ENCODE results near the gene CX3CL1. TPM values are rescaled to one million over a fixed set of nuclear protein-coding genes. Genes with fewer than 3 reads are reported as not detected.

The CX3CL1 gene
- total RNA-seq, 1 experiment from 2014 or later = not detected

- intact Hi-C loops (cut with micrococcal nuclease) = no loop called here
- ChIA-PET POLR2A (ENCODE audit: unreplicated experiment) (no interaction called here), CTCF (no interaction called here)
- ATAC-seq = no peak
- Histone ChIP-seq H3K36me3 (ENCODE audit: low read depth, low read length) (no peaks in the 10 kb centered on the region), H3K9me2 (replicated peaks; ENCODE audit: low read length) (no peaks in the 10 kb centered on the region), H2AFZ (ENCODE audit: low read length) (no peak overlapping the region), H3K79me2 (ENCODE audit: low read length) (no peaks in the 10 kb centered on the region), H3K4me2 (ENCODE audit: low read length) (no peak overlapping the region), H3K4me3 (ENCODE audit: low read length) (no peak overlapping the region), H3K9ac (ENCODE audit: low read length) (no peak overlapping the region), H3K27ac (ENCODE audit: low read length) (no peak overlapping the region), H3K9me3 (ENCODE audit: low read length) (no peaks in the 10 kb centered on the region), H3F3A (ENCODE audit: low read length, unreplicated experiment) (no peaks in the 10 kb centered on the region), H3K27me3 (ENCODE audit: low read length) (no peaks in the 10 kb centered on the region), H3K4me1 (ENCODE audit: insufficient read depth, low read length) (peaks cover 9% of the 10 kb centered on the region), H4K20me1 (ENCODE audit: low read length) (no peaks in the 10 kb centered on the region)
- no TSS peak for BruUV-seq (replicated peaks)
- DNase-seq = no peak
- TF ChIP-seq EZH2phosphoT487 (IDR thresholded peaks at IDR 0.05; ENCODE audit: borderline replicate concordance, low read length) = no peak
- TF ChIP-seq CTCF (conservative IDR thresholded peaks at IDR 0.05; ENCODE audit: low read depth, low read length) = no peak
- TF ChIP-seq EZH2 (IDR thresholded peaks at IDR 0.05; ENCODE audit: low read length, unreplicated experiment) = no peak
Observed at GRCh38 chr16:57371494-57372371, 557 bp upstream of the CX3CL1 start.

GRCh38 chr16:57373117-57373947, 1.0 kb downstream of the CX3CL1 start:
- H3K27ac ChIP-seq (ENCODE audit: low read length) = no peak overlapping the region
- no peaks in the 10 kb centered on the region for H4K20me1 ChIP-seq (ENCODE audit: low read length)
- no peak overlapping the region for H3K4me3 ChIP-seq (ENCODE audit: low read length)
- TF ChIP-seq EZH2phosphoT487 (IDR thresholded peaks at IDR 0.05; ENCODE audit: borderline replicate concordance, low read length) (no peak), EZH2 (IDR thresholded peaks at IDR 0.05; ENCODE audit: low read length, unreplicated experiment) (no peak), CTCF (conservative IDR thresholded peaks at IDR 0.05; ENCODE audit: low read depth, low read length) (no peak)
- no peaks in the 10 kb centered on the region for H3K27me3 ChIP-seq (ENCODE audit: low read length)
- peaks cover 16% of the 10 kb centered on the region for H3K4me1 ChIP-seq (ENCODE audit: insufficient read depth, low read length)
- CTCF ChIA-PET = no interaction called here
- no peaks in the 10 kb centered on the region for H3K36me3 ChIP-seq (ENCODE audit: low read depth, low read length)
- H3K9me2 ChIP-seq (replicated peaks; ENCODE audit: low read length) = no peaks in the 10 kb centered on the region
- no peak overlapping the region for H3K4me2 ChIP-seq (ENCODE audit: low read length)
- POLR2A ChIA-PET (ENCODE audit: unreplicated experiment) = no interaction called here
- H3F3A ChIP-seq (ENCODE audit: low read length, unreplicated experiment) = no peaks in the 10 kb centered on the region
- intact Hi-C loops (cut with micrococcal nuclease) = no loop called here
- ATAC-seq (no peak), DNase-seq (no peak)
- no peak overlapping the region for H3K9ac ChIP-seq (ENCODE audit: low read length)
- no peaks in the 10 kb centered on the region for H3K9me3 ChIP-seq (ENCODE audit: low read length)
- BruUV-seq (replicated peaks) = no TSS peak
- H3K79me2 ChIP-seq (ENCODE audit: low read length) = no peaks in the 10 kb centered on the region
- H2AFZ ChIP-seq (ENCODE audit: low read length) = no peak overlapping the region
